GDM1 (cell line): ENCODE measurements around the gene ACBD6.

Experiments
- DNase-seq: peaks from one replicate; lab custom pipeline; 2025; lab: John Stamatoyannopoulos, UW

The ACBD6 gene

DNA sequence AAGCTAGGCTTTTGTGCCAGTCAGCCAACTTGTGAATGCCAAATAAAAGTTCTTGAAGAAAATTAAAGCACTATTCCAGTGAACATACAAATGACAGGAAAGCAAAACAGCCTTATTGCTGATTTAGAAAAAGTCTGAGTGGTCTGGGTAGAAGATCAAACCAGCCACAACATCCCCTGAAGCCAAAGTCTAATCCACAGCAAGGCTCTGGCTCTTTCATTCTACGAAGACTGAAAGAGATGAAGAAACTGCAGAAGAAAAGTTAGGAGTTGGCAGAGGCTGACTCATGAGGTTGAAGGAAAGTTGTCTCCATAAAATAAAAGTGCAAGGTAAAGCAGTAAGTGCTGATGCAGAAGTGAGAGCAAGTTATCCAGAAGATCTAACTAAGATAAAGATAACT lies 206.4 kb downstream of the ACBD6 start:
- DNase-seq: no peak

DNA sequence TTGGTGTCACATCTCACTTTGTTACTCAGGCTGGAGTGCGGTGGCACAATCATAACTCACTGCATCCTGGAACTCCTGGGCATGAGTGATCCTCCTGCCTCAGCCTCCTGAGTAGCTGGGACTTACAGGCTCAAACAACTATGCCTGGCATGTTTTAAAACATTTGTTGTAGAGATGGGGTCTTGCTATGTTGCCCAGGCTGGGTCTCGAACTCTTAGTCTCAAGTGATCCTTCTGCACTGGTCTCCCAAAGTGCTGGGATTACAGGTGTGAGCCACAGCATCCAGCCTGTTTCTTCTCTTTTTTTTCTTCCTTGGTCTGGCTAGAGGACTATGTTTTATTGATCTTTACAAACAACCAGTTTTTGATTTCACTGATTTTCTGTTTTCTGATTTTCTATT lies 207.7 kb downstream of the ACBD6 start:
- DNase-seq: no peak

DNA sequence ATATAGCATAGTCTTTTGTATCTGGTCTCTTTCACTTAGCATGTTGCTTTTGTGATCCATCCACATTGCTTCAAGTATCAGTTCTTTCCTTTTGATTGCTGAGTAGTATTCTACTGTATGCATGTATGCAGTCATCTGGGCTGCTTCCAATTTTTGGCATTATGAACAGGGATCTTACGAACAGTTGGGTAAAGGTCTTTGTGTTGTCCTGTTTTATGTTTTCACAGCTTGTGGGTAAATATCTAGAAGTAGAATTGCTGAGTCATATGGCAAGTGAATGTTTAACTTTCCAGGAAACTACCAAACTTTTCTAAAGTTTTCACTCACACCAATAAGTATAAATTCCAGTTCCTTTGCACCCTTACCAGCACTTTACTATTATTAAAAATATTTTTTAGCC lies 211.4 kb downstream of the ACBD6 start:
- DNase-seq: no peak

DNA sequence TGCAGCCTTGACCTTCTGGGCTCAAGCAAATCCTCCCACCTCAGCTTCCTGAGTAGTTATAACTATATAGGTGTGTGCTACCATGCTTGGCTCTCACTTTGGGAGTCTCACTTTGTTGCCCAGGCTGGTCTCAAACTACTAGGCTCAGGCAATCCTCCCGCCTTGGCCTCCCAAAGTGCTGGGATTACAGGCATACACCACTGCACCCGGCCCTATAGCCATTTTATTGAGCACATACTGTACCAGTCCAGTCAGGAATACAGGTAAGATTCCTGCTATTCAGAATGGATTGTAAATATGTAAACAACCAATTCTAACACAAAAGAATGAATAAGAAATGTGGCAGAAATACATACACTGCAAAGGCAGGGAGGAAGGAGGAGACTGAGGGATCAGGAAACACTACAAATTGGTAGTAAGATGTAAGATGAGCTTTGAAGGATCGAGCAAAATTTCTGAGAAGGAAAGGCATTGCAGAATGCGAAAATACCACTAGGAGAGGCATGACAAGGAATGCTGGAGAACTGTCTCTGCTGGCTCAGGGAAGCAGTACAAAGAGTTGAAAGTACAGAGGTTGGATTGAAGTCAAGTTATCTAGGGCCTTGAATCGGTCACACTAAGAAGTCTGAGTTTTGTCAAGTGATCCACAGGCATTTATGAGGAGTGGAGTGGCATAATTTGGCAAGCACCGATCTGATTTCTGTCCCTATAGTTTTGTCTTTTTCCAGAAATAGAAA lies 211.9 kb downstream of the ACBD6 start:
- no peak for DNase-seq

DNA sequence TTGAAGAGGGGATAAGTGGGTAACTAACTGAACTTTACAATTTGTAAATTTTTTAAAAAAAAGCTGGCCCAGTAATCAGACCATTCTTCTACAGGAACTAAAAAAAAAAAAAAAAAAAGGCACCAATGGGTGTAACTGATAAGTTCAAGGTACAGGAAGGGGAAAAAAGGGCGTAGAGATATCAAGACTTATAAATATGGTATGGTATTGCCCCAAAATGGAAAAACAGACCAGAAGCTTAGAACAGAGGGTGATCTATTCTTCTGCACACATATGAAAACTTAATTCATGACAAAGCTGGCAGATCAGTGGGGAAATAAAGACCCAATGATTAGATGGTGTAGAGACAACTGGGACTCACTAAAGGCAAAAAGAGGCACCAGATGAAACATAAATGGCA lies 213.4 kb downstream of the ACBD6 start:
- DNase-seq: no peak

DNA sequence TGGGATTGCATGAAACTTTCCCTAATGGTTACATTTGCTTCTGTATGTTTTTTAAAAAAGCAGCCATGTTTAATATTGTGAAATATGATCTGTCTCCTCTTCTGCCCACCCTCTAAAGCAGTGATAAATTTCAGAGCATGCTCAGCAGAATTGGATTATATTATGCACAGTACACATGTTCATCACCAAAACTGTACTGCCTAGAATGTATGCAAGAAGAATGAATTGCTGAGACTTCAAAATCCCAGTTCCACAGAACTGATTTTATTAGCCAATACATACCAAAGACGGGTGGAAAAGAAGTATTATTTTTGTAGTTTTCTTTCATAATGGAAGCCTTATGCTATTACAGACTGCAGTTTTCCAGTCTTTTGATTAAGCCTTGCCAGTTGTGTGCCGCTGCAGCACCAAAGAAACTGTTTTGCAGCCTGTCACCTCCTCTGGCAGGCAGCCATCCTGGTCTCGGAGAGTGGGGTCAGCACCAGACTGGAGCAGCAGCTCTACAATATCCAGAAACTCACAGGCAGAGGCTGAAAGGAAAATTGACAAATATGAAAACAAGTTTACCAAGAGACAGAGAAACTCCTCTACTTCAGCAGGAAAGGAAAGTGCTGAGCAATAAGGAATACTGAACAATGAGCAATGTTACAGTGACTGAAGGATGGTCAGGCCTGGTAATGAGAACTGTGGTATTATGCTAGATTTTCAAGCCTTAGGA lies 214.2 kb downstream of the ACBD6 start:
- DNase-seq: no peak

DNA sequence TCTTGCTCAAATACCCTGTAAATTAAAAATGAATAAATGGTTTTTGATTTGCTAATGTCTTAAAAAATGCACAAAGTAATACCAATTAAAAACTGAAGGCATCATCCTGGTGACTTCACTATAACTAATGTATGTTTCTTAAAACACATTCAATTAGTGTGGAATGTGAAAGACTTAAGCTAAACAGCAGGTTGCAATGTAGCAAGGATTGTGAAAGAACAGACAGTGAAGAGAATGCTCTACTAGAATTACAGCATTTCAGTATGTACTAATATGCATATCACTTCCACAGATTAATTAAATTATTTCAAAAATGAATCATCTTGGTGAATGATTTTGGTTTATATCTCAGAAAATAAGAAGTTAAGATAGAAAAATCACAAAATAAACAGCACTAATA lies 216.0 kb downstream of the ACBD6 start:
- no peak for DNase-seq

DNA sequence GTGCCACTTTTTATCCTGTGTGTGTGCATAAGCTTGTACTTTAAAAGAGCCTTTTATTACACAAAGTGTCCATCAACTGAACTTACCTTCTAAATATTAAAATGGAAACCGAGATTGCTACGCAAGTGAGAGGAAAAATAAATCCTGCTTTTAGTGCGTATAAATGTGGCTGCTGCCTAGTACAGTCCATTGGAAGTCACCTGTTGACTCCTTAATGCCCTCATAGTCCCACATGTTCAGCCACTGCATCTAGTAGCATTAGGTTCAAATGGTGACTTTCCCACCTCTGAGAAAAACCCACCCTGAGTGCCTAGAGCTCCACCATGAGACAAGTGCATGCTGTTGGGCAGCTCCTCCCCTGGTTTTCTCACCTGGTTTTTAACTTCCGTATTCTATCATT lies 219.3 kb downstream of the ACBD6 start:
- DNase-seq: no peak

DNA sequence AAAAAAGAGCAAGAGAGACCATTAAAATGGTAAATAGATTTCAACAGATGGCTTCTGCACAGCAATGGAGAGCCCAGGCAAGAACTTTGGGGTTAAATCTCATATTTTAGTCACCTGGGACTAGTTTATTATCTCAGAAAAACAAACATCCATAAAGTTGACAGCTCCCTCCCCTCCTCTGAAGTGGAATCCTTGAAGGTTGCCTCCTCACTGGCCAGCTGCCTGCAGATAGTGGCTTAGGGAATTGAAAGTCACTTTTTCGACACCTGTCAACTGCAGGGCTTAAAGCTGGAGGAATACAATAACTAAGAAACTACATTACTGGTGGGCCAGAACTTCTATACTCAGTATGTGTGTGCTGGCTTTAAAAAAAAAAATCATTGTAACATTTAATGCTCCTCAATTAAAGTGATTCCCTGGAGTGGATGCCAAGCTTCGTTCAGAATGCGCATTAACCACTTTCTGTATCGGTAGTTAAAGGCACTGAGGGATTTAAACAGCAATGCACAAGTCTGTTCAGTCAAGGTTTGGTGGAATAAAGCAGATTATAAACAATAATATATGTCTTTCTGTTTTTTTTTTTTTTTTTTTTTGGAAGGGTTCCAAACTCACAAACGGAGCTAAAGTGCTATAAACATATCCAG lies 219.9 kb downstream of the ACBD6 start:
- no peak for DNase-seq

DNA sequence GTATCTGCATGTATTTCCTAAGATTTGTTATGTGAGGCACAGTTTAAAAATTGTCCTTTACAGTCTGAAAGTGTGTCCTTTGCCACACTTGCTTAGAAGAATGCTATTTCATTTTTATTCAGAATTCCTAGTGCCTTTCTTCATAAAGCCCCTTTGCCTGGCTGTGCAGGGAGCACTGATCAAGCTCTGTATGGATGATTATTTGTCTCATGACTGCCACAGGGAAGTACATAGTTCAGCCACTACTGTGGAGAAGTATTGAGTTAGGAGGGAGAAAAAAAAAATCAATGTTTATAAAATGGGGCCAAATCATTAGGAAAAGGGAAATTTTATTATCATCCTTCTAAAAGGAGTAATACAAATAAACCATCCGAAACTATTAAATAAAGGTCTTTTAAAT lies 220.9 kb downstream of the ACBD6 start:
- no peak for DNase-seq

DNA sequence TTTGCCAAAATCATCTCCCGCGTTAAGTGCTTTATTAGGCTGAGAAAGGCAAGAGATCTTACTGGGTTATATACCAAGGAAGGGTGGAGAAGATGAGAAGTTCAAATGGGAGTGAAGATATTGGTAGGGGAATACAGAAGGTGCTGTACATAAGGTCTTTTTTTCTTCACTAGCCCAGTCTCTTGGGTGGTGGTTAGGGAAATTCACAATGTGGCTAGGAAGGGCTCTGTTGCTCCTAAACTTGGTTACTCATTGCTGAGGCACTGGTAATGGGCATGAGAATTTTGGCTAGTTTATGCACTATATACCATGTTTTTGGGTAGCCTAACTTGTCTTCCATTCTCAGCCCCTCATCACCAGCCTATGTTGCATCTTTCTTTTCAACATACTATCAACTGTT lies 221.8 kb downstream of the ACBD6 start:
- DNase-seq: no peak

DNA sequence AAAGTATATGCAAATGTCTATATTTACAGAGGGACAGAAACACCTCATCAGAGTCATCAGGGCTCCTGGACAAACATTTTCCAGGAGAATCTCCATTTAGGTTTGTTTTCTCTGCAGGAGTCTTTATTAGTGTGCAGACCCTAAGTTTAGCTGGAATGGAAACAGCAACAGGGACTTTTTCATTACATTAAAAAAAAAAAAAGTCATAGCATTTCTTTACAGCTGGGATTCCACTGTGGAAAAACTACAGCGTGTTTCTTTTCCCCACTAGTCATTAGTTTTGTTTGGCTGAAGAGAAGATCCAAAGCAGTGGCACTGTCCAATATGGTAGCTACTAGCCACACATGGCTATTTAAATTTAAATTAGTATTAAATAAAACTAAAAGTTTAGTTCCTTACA lies 222.7 kb downstream of the ACBD6 start:
- no peak for DNase-seq

DNA sequence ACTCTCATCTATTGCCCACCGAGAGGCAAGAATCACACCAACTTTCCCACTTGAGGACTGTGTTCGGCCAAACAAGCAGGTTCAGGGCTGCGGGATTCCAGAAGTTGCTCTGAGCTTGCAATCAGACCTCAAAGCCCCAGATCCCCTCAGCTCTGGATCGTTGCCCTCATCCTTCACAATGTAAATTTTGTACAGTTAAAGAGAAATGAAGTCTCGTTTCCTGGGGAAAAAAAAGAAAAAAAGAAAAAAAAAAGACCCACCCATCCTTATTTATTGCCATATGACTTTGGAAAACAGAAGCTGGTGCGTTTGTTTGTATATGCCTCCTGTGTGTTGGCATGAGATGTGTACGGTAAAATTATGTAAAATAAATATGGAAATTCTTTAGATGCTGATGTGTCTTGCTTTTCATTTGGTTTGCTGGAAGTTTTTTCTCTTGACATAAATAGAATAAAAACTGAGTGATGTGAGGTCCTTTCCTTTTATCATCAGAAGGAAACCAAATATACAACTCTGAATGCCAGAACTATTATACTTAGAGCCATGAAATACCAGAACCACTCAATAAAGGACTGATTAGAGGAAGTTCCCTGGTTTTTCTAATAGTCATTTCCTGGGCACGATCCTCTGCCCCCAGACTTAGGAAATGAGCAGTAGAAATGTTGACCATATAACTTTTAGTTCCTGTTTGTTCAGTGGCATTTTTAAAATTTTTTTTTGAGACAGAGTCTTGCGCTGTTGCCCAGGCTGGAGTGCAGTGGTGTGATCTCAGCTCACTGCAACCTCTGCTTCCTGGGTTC lies 223.6 kb downstream of the ACBD6 start:
- DNase-seq: peak; percentile 18

DNA sequence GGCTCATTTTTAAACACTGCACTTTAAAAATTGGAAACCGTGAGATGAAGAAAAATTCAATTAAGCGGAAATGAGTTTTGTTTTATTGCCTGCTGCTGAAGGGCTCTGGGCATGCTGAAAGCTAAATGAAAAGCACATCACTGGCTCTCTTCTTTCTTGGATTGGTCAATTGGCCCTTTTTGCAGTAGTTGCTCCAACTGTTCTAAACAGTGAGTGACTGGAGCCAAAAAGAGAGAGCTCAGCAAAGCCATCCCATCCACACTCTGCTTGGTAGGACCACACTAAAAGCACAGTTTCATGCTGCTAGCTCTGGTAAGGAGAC lies 224.2 kb downstream of the ACBD6 start:
- DNase-seq: no peak

DNA sequence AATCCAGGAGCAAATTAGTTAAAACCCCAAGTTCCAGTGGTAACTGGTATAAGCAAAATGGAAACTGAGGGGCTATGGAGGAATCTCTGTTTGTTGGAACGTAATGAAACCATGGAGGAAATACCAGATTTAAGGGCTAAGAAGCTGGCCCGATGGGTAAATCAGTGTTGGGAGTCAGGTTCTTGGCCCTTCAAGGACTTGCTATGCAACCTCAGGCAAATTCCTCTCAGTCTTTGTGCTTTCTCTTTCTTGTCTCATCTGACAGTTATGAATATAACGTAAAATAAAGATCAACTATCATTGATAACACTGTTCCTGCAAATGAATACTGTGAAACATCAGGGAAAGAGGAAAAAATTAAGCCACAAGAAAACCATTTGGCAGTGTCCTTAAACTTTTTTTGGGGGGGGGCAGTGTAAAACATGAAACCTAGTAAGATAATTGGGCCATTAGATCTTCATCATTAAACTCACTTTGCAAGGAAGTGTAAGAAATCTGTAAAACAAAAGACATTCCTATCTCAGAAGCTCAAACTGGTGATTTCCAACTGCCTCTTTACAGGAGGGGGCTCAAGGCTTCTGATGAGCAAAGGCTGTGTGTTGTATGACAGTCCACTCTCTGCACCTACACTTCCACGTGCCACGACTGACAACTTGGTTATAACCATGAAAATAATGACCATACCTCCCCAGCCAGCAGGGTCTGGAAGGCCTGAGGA lies 224.7 kb downstream of the ACBD6 start:
- DNase-seq: no peak

DNA sequence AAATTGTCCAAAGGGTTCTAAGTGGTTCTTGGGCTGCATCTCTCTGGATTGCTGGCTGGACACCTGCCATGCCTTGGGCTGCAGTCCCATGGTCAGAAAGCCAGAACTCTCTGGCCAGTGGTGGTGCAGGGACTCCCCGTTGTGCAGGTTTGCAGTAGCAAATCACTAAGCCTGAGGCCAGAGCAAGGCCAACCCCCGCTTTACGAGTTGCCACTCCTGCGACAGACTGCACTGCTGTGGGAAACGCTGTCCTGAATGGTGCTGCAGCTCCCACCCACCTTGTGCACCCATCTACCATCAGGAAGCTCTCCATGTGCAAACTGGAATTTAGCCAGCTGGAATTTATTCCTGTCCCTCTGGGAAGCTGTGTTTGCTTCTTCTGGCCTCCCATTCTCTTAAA lies 226.7 kb downstream of the ACBD6 start:
- DNase-seq: no peak

DNA sequence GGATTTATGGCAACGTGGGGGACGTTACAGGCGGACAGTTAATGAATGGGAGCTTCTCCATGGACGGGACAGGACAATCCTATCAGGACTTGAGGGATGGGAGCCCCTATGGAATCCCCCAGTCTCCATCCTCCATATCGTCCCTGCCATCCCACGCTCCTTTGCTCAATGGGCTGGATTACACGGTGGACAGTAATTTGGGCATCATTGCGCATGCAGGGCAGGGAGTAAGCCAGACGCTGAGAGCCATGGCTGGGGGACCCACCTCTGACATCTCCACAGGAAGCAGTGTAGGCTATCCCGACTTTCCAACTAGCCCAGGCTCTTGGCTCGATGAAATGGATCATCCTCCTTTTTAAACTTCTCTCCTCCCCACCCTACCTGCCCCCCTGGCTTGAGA lies 228.2 kb downstream of the ACBD6 start:
- no peak for DNase-seq

DNA sequence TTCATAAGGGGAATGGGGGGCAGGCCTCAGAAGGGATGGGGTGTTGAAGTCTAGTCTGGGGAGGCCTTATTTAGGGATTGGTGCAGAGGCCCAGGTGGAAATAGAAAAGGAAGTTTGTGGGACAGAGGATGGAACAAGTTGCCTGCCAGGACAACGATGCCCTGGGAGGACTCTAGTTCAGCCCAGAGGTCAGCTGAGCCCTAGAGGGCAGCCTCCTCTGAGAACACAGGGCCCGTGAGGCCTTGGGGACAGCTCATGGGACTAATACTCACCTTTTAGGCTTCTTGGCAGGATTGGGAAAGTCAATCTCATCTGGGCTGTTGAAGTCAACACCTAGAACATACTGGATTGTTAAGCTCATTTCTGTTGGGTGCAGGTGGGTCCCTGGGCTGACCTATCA lies 229.3 kb downstream of the ACBD6 start:
- no peak for DNase-seq

DNA sequence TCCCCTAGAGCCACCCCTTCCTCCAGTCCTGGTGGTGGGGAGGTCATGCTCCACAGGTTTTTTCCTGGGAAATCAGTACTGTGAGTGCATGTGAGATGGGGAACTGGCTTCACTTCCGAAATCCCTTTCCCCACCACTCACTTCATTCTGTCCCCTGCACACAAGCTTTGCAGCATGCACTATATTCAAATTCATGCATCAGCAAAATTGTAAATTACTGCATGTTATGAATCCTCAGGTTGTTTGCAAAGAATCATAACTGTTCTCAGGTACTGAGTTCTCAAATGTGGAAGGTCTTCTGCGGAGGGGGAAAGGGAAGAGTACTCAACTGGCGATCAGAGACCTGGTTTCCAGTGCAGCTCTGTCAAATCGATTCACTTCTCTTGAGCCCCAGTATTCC lies 230.0 kb downstream of the ACBD6 start:
- no peak for DNase-seq

DNA sequence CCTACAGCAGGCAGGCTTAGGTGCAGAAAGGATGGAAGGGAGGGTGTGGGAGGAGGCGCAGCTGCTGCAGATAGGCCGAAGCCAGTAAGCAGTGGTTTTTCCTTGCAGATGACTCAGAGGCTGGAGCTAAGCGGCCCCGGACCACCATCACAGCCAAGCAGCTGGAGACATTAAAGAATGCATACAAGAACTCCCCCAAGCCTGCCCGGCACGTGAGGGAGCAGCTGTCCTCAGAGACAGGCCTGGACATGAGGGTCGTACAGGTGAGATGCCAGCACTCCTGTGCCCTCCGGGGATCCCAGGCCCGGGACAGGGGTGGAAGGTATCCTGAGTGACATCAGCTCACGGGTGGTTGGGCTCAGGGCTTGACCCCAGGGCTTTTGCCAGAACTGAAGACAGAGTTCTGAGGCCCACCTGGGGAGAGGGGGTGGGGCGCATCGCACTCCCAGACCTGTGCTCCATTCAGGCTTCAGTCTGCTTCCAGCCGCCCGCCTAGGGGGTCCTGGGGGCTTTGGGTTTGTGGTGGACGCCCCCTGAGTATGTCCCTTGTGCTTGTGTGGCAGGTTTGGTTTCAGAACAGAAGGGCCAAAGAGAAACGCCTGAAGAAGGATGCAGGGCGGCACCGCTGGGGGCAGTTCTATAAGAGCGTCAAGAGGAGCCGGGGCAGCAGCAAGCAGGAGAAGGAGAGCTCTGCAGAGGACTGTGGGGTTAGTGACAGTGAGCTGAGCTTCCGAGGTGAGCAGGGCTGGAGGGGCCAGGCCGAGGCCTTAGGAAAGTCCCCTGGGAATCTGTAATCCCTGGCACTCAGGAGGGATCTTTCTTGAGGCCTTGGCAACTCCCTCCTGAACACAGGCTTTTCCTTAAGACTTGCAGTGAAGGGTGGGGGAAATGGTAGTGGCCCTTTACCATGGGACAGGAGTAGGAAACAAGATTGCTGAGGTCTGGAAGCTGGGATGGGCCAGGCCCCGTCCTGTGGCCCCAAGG lies 230.8 kb downstream of the ACBD6 start:
- no peak for DNase-seq
